Heart left ventricle (tissue), 16 donors: ENCODE measurements around the gene FAM98C. TPM values are rescaled to one million over a fixed set of nuclear protein-coding genes. Genes with fewer than 3 reads are reported as not detected.
A peak's percentile ranks its signal among the peaks of the same experiment; 100 is the strongest.

Experiments
- ATAC-seq, 4 donors: fragments of 200-7000 bp; cut with Tn5 transposase; one replicate each; pipeline ENCODE4 v1.9.1; 2020 to 2022; ENCODE audit warnings: moderate library complexity in 4 of 4, mild to moderate bottlenecking in 3 of 4, moderate number of reproducible peaks in 1 of 4
- DNase-seq, 5 donors: peaks; one replicate each; pipeline ENCODE4 v3.0.0-alpha.2; 2020
- H3K27ac ChIP-seq, 12 donors: fragments of 200-600 bp; sonication (generic) in 4 of 12; one replicate each; pipeline versions ENCODE4 v1.5.0 to v1.8.0; 2016 to 2022; ENCODE audit warnings: mild to moderate bottlenecking in 2 of 12
- H3K27me3 ChIP-seq, 9 donors: fragments of 200-600 bp; sonication (generic) in 2 of 9; one replicate each; pipeline versions ENCODE4 v1.5.1 to v1.8.0; 2016 to 2022; ENCODE audit warnings: mild to moderate bottlenecking in 3 of 9
- H3K36me3 ChIP-seq, 9 donors: fragments of 200-600 bp; sonication (generic) in 2 of 9; one replicate each; pipeline versions ENCODE4 v1.5.0 to v1.8.0; 2018 to 2022; ENCODE audit warnings: mild to moderate bottlenecking in 2 of 9
- H3K4me1 ChIP-seq, 12 donors: fragments of 200-600 bp; sonication (generic) in 4 of 12; one replicate each; pipeline versions ENCODE4 v1.5.0 to v1.8.0; 2016 to 2022; ENCODE audit warnings: mild to moderate bottlenecking in 3 of 12
- H3K4me3 ChIP-seq, 12 donors: fragments of 200-600 bp; sonication (generic) in 4 of 12; one replicate each; pipeline versions ENCODE4 v1.5.0 to v1.8.0; 2017 to 2022; ENCODE audit warnings: mild to moderate bottlenecking in 9 of 12, moderate library complexity in 4 of 12
- H3K9me3 ChIP-seq, 12 donors: fragments of 200-600 bp; sonication (generic) in 4 of 12; one replicate each; pipeline versions ENCODE4 v1.5.0 to v1.8.0; 2016 to 2022; ENCODE audit warnings: mild to moderate bottlenecking in 1 of 12
- CTCF ChIP-seq, 12 donors: fragments of 200-600 bp; sonication (generic) in 4 of 12; IDR thresholded peaks; one replicate each; pipeline versions ENCODE4 v1.5.0 to v1.8.0; 2018 to 2022; ENCODE audit warnings: antibody characterized with exemption in 12 of 12, mild to moderate bottlenecking in 5 of 12
- POLR2A ChIP-seq, 2 donors: fragments of 450-650 bp; IDR thresholded peaks; one replicate each; pipeline ENCODE4 v1.6.1; 2017; ENCODE audit warnings: antibody characterized with exemption in 2 of 2, mild to moderate bottlenecking in 2 of 2, moderate library complexity in 2 of 2
- WGBS, 4 donors: extraction: QIAGEN DNeasy Blood & Tissue Kit in 2 of 4; methylation state at CpG; one replicate each; pipeline versions ENCODE4 v1.1.5 to v1.1.7; 2013 to 2018; 5-methylcytosine and 5-hydroxymethylcytosine counted together
- intact Hi-C, 10 donors: fragments of 100-400 bp; cut with DNase I; formaldehyde crosslinking; loops; one replicate each; pipeline versions ENCODE4 v1.11.1 to v1.14.2; 2022
- polyA plus RNA-seq, 2 donors: library from polyadenylated mRNA; stranded (reverse); fragments of 200-250 nt; gene quantifications; one replicate each; pipeline ENCODE4 v1.2.3, GENCODE V29; 2013
- total RNA-seq, 9 donors: library from RNA; depleted of rRNA in 2 of 9; stranded (reverse); fragments of >200 nt in 2 of 9; fragmentation: NEBNext Ultra II Directional in 3 of 9; extraction: Animal tissue kit (Norgen Biotek cat#: 25700) in 3 of 9; gene quantifications; one replicate each; pipeline versions ENCODE4 v1.1.0 to v1.2.4, GENCODE V29; 2016 to 2023
- donor health status: ischemic (EF 13 %, LVEDD 7.1; RV severe dilation, severe dysfunction).
- donor health status: healthy with polysubstance abuse.
- donor health status: DM: no; HTN: yes; CAD: no.
- donor health status: DM: no; HTN: no; CAD: no.
- donor health status: ischemic (EF 25% LVEDD 6.9; RV normal size, moderate dysfunction).
- donor health status: ischemic (EF 25% LVEDD 5.7; RV mildly dilated, moderate dysfunction).
- donor health status: healthy.
- donor health status: DM: yes; HTN: yes; CAD: no.
- donor health status: ischemic (EF 35%, LVEDD 5.7; RV mildly dilated, moderate dysfunction).
- donor health status: nonischemic (EF 11% LVEDD 7.7; RV severe dilation, severe dysfunction).
- donor health status: DM: yes; HTN: yes; CAD: no.
- donor health status: PGD.
- donor health status: ischemic (EF 29% LVEDD 5.4; RV normal size, mild dysfunction).
- donor health status: nonischemic (EF 23%, LVEDD 6.1; RV moderate dilation, normal function).

The FAM98C gene
- total and polyA plus RNA-seq, 11 donors: 9.3 to 15.8 (median 11.8) TPM

DNA sequence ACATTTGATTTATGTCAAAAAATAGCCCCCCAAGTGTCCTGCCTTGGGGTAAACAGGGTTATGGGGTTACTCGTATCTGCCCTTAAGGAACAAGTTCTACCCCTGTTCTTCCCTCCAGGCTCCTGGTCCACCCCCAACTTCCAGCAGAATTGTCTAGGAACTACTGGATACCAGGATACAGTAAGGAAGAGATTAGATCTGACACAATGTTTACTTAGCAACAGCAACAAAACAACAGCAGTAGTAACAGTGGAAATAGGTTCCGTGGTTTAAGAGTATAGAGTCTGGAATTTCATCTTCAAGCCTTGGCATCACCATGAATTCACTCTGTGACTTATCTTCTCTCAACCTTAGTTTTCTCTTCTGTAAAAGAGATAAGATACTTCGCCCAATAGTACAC is 1.7 kb upstream of the FAM98C start:
- 54 to 67% (median 65%) methylated on average over 3 of the region's 3 CpGs for WGBS, 4 donors
- Histone ChIP-seq H3K4me3 (no peak overlapping the region), H3K27me3 (peaks cover 8 to 56% (median 37%) of the 10 kb centered on the region in 9 donors), H3K27ac (no peak overlapping the region), H3K4me1 (peaks cover 0 to 12% (median 7%) of the 10 kb centered on the region in 12 donors), H3K36me3 (peaks cover 0 to 15% (median 5%) of the 10 kb centered on the region in 9 donors), H3K9me3 (no peaks in the 10 kb centered on the region)
- DNase-seq (no peak), ATAC-seq (no peak)
- TF ChIP-seq CTCF (IDR thresholded peaks at IDR 0.05) (no peak), POLR2A (IDR thresholded peaks at IDR 0.05) (no peak)
- intact Hi-C loops: loop anchor here (5.0 to 10.0 kb wide), 6 partner anchors 114 to 534 kb away; partner anchors contain the start of genes EIF3K (in 3 of the 10), MAP4K1 (in 3 of the 10), MRPS12 (in 2 of the 10) and SARS2 (in 2 of the 10)

GRCh38 chr19:38402623-38402966 is 298 bp upstream of the FAM98C start:
- TF ChIP-seq POLR2A (IDR thresholded peaks at IDR 0.05) (no peak), CTCF (IDR thresholded peaks at IDR 0.05) (no peak)
- DNase-seq (no peak), ATAC-seq (peak in 1 of 4 donors; percentile 1)
- Histone ChIP-seq H3K4me3 (peak overlapping the region; percentile 22 to 98 (median 90)), H3K27me3 (peaks cover 8 to 44% (median 24%) of the 10 kb centered on the region in 9 donors), H3K27ac (peak overlapping the region in 5 of 12 donors; percentile 11 to 90 (median 81)), H3K4me1 (peaks cover 0 to 12% (median 7%) of the 10 kb centered on the region in 12 donors), H3K36me3 (peaks cover 0 to 29% (median 17%) of the 10 kb centered on the region in 9 donors), H3K9me3 (no peaks in the 10 kb centered on the region)
- intact Hi-C loops: loop anchor here (2.0 to 10.0 kb wide), 9 partner anchors 112 to 532 kb away; partner anchors contain the start of genes MRPS12 (in 5 of the 10), SARS2 (in 5 of the 10), EIF3K (in 3 of the 10) and MAP4K1 (in 3 of the 10)
- 5 to 7% (median 6%) methylated on average over 12 to 18 of the region's 18 CpGs for WGBS, 4 donors

GRCh38 chr19:38404858-38405257 is 2.0 kb downstream of the FAM98C start:
- DNase-seq (no peak), ATAC-seq (no peak)
- no peak overlapping the region for H3K4me3 ChIP-seq
- 92 to 96% (median 95%) methylated on average over 6 of the region's 6 CpGs for WGBS, 4 donors
- peaks cover 0 to 37% (median 22%) of the 10 kb centered on the region in 9 donors for H3K36me3 ChIP-seq
- no peak overlapping the region for H3K27ac ChIP-seq
- TF ChIP-seq CTCF (IDR thresholded peaks at IDR 0.05) (no peak), POLR2A (IDR thresholded peaks at IDR 0.05) (no peak)
- peaks cover 0 to 12% (median 7%) of the 10 kb centered on the region in 12 donors for H3K4me1 ChIP-seq
- peaks cover 0 to 21% (median 5%) of the 10 kb centered on the region in 9 donors for H3K27me3 ChIP-seq
- no peaks in the 10 kb centered on the region for H3K9me3 ChIP-seq
- intact Hi-C loops: loop anchor here (5.0 to 10.0 kb wide), 7 partner anchors 110 to 530 kb away; partner anchors contain the start of genes EIF3K (in 3 of the 10), MAP4K1 (in 3 of the 10), MRPS12 (in 3 of the 10) and SARS2 (in 3 of the 10)

DNA sequence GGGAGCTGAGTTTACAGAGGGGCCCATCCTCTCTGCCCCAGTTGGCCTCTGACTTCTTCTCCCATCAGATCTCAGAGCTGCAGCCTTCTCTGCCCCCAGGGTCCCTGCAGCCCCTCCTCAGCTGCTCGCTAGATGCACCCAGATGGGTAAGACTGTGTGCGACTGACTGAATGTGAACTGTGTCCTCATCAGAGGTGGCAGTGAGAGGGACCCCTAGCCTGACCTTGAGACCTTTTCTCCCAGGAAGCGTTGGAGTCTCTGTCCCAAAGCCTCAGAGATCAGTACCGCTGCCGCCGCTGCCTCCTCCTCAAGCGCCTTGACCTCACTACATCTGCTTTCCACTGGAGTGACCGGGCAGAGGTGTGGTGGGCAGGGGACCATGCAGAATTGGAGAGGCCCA is 2.4 kb downstream of the FAM98C start:
- no peak for DNase-seq
- no peak for ATAC-seq
- Histone ChIP-seq H3K4me1 (peaks cover 0 to 13% (median 7%) of the 10 kb centered on the region in 12 donors), H3K36me3 (peaks cover 0 to 37% (median 22%) of the 10 kb centered on the region in 9 donors), H3K27ac (no peak overlapping the region), H3K4me3 (no peak overlapping the region), H3K27me3 (peaks cover 0 to 17% (median 1%) of the 10 kb centered on the region in 9 donors), H3K9me3 (no peaks in the 10 kb centered on the region)
- intact Hi-C loops: loop anchor here in 7 of 10 donors (5.0 to 10.0 kb wide), 5 partner anchors 110 to 530 kb away; partner anchors contain the start of genes MRPS12 (in 3 of the 7) and SARS2 (in 3 of the 7)
- 94 to 97% (median 95%) methylated on average over 8 of the region's 8 CpGs for WGBS, 4 donors
- TF ChIP-seq POLR2A (IDR thresholded peaks at IDR 0.05): no peak
